Measurements from ENCODE around the gene KRTAP5-7.

The KRTAP5-7 gene

DNA sequence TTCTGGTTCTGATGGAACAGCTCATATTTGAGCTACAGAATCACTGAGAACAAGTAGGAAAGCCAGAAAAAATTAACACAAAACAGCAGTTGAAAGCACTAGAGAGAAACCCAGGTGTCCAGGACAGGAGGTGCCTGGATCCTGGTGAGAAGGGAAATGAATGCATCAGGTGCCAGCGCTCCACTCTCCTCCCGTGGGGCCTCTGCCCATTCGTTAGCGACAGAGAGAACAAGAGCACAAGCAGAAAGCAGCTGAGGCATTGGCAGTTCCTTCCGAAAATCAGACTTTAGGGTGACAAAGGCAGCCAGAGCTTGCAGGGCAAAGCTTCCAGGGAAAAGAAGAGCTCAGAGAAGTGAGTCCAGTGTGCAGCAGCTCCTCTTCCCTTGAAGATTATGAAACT lies 20.0 kb upstream of the KRTAP5-7 start:
- Histone ChIP-seq H3K9ac (no peak overlapping the region), H3K4me1 (peaks cover 32 to 52% (median 48%) of the 10 kb centered on the region in 10 experiments), H3K27me3 (no peaks in the 10 kb centered on the region), H3K4me3 (no peak overlapping the region), H3K27ac (no peak overlapping the region), H3K9me3 (replicated peaks in 1 of 11) (peaks cover 36 to 52% (median 40%) of the 10 kb centered on the region in 11 experiments), H3K36me3 (peaks cover 6 to 63% (median 20%) of the 10 kb centered on the region in 11 experiments; a peak in 17 of 22 replicates), H4K20me1 (peaks cover 0 to 12% (median 0%) of the 10 kb centered on the region in 11 experiments; a peak in 4 of 22 replicates), H3K4me2 (peak overlapping the region in 8 of 11 experiments; percentile 72 to 97 (median 88); a peak in 16 of 22 replicates)
- TF ChIP-seq Cebpa-rat (IDR thresholded peaks at IDR 0.05): no peak

DNA sequence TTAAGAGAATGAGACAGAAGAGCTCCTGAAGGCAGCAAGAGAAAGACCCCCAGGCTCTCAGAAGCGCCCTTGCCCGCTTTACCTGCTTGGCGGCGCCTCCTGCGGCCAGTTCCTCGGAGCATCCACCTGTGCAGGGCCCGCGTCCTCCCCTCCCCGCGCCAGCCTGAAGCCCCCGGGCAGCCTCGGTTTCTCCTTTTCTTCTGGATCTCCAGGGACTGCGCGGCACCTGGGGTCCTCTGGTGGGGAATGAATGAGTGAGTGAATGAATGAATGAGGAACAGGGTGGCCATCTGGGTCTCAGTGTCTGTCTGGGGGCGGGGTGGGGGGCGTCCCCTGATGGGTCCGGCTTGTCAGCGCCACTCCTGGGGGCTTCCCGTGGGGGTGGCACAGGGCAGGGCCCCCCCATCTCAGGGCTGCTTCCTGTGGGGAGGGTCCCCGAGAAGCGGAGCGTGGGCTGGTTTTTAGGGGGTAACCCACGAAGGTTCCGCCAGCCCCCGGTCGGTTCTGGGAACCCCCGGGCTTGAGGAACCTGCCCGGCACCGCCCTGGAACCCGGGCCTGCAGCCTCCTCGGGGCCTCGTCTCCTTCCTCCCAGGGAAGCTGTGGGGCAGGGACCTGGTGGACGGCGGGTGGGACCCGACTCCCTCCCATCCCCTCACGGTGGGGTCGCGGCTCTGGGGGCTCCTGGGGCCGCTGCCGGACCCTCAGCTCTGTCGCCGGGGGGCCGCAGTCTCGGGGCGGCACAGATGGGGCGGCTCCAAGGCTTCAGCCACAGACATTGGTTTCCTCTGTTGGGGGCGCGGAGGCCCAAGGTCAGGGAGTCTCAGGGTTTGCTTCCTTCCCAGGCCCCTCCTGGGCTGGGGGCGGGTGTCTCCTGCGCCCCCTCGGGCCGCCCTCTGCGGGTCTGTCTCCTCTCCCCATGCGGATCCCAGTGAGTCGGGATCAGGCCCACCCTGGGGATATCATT lies 8.3 kb upstream of the KRTAP5-7 start:
- peaks cover 0 to 16% (median 5%) of the 10 kb centered on the region in 10 experiments; a peak in 10 of 20 replicates for H3K4me1 ChIP-seq
- H3K4me2 ChIP-seq: peak overlapping the region in 4 of 11 experiments; percentile 11 to 44 (median 38); a peak in 4 of 22 replicates
- peaks cover 7 to 20% (median 10%) of the 10 kb centered on the region in 11 experiments; a peak in 16 of 22 replicates for H3K9me3 ChIP-seq (replicated peaks in 1 of 11)
- no peak overlapping the region for H3K9ac ChIP-seq
- peaks cover 0 to 13% (median 3%) of the 10 kb centered on the region in 11 experiments; a peak in 7 of 22 replicates for H3K36me3 ChIP-seq
- no peak overlapping the region for H3K4me3 ChIP-seq
- TF ChIP-seq Cebpa-rat (IDR thresholded peaks at IDR 0.05): no peak
- H4K20me1 ChIP-seq: no peaks in the 10 kb centered on the region
- no peak overlapping the region for H3K27ac ChIP-seq
- no peaks in the 10 kb centered on the region for H3K27me3 ChIP-seq

DNA sequence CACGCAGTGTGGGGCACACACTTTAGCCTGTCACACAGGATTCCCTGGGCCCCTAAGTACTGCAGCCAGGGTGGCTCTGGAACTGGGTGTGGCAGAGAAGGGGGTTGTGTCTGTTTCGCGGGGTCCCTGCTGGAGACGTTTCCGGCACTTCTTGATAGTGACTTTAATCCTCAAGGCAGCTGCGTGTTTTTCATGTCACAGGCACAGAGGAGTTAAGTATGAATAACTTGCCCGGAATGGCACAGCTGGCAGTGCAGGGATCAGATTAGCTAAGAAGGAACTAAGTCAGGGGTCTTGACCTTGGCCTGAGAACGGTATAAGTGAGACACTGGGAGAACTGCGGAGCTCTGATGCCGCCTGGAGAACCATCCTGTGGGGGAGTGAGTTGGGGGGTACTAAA lies 7.5 kb upstream of the KRTAP5-7 start:
- Histone ChIP-seq H3K27ac (no peak overlapping the region), H3K9me3 (replicated peaks in 1 of 11) (peaks cover 7 to 20% (median 10%) of the 10 kb centered on the region in 11 experiments; a peak in 16 of 22 replicates), H3K36me3 (peaks cover 0 to 13% (median 3%) of the 10 kb centered on the region in 11 experiments; a peak in 7 of 22 replicates), H3K27me3 (no peaks in the 10 kb centered on the region), H3K9ac (no peak overlapping the region), H3K4me3 (no peak overlapping the region), H4K20me1 (no peaks in the 10 kb centered on the region), H3K4me1 (peaks cover 0 to 16% (median 5%) of the 10 kb centered on the region in 10 experiments; a peak in 10 of 20 replicates), H3K4me2 (no peak overlapping the region)
- no peak for TF ChIP-seq Cebpa-rat (IDR thresholded peaks at IDR 0.05)

DNA sequence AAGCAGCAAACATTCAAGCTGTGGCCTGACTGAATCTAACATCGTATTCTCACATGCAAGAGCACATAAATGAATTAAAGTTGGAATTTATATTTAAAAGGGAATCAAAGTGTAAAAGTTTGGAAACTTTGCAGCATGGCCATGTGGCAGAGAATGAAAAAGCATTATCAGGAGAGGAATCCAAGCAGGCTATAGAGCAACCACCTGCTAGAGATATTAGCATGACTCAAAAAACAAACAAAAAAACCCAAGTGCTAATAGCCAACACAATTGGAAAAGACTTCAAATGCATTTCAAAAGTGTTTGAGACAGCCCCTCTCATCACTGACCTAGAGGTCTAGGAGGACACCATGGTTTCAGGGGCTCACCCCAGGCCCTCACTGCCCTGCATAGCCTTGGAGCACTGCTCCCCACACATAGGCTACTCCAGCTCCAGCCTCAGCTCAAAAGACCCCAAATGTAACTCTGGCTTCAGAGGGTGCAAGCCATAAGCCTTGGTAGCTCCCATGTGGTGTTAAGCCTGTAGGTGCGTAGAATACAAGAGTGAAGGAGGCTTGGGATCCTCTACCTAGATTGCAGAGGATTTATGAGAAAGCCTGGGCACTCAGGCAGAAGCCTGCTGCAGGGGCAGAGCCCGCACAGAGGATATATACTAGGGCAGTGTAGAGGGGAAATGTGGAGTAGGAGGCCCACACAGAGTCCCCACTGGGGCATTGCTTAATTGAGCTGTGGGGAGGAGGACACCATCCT lies 1.7 kb upstream of the KRTAP5-7 start:
- Histone ChIP-seq H4K20me1 (no peaks in the 10 kb centered on the region), H3K36me3 (peaks cover 0 to 13% (median 3%) of the 10 kb centered on the region in 11 experiments; a peak in 7 of 22 replicates), H3K4me1 (peaks cover 0 to 39% (median 18%) of the 10 kb centered on the region in 10 experiments; a peak in 16 of 20 replicates), H3K9me3 (replicated peaks in 1 of 11) (peaks cover 7 to 20% (median 10%) of the 10 kb centered on the region in 11 experiments; a peak in 16 of 22 replicates), H3K27ac (no peak overlapping the region), H3K4me3 (no peak overlapping the region), H3K27me3 (no peaks in the 10 kb centered on the region), H3K4me2 (no peak overlapping the region), H3K9ac (no peak overlapping the region)
- no peak for TF ChIP-seq Cebpa-rat (IDR thresholded peaks at IDR 0.05)

DNA sequence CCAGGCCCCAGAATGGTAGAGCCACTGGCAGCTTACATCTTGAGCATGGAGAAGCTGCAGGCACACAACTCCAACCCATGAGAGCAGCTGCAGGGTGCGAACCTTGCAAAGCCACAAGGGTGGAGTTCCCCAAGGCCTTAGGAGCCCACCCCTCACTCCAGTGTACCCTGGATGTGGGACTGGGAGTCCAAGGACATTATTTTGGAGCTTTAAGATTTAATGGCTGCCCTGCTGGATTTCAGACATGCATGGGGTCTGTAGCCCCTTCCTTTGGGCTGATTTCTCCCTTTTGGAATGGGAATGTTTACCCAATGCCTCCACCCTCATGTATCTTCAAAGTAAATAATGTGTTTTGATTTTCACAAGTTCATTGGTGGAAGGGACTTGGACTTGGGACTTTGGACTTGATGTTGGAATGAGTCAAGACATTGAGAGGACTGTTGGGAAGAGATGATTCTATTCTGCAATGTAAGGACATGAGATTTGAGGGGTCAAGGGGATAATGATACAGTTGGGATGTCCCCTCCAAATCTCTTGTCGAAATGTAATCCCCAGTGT lies 1.1 kb upstream of the KRTAP5-7 start:
- H3K9ac ChIP-seq: no peak overlapping the region
- peaks cover 7 to 16% (median 10%) of the 10 kb centered on the region in 11 experiments; a peak in 16 of 22 replicates for H3K9me3 ChIP-seq (replicated peaks in 1 of 11)
- H3K4me1 ChIP-seq: peaks cover 0 to 43% (median 25%) of the 10 kb centered on the region in 10 experiments; a peak in 17 of 20 replicates
- H3K27me3 ChIP-seq: no peaks in the 10 kb centered on the region
- H3K36me3 ChIP-seq: peaks cover 0 to 10% (median 3%) of the 10 kb centered on the region in 11 experiments; a peak in 7 of 22 replicates
- no peak overlapping the region for H3K4me3 ChIP-seq
- no peaks in the 10 kb centered on the region for H4K20me1 ChIP-seq
- no peak overlapping the region for H3K4me2 ChIP-seq
- no peak for TF ChIP-seq Cebpa-rat (IDR thresholded peaks at IDR 0.05)
- H3K27ac ChIP-seq: no peak overlapping the region

DNA sequence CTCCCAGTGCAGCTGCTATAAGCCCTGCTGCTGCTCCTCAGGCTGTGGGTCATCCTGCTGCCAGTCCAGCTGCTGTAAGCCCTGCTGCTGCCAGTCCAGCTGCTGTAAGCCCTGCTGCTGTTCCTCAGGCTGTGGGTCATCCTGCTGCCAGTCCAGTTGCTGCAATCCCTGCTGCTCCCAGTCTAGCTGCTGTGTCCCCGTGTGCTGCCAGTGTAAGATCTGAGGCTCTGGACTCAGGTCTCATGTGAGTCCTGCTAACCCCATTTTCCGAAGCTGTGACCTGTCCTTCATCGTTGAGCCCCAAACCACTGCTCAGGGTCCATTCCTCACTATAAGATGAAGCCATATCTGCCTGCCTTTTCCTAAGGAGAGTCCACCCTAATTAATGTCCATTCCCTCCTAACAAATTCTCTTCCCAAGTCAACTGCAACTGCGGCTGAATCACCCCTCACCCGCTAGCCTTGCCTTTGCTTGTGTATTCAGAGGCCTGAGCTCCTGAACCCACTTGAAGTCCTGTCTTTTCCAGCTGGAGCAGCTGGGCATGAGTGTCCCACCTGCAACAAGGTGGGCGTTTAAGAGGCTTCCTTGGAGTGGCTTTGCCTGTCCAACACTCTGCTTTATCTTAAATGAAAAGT lies 626 bp downstream of the KRTAP5-7 start:
- H3K9me3 ChIP-seq (replicated peaks in 1 of 11): peaks cover 0 to 4% (median 0%) of the 10 kb centered on the region in 11 experiments; a peak in 3 of 22 replicates
- no peak for TF ChIP-seq Cebpa-rat (IDR thresholded peaks at IDR 0.05)
- no peak overlapping the region for H3K27ac ChIP-seq
- H3K27me3 ChIP-seq: no peaks in the 10 kb centered on the region
- H3K4me3 ChIP-seq: no peak overlapping the region
- peak overlapping the region in 8 of 11 experiments; percentile 32 to 57 (median 36); a peak in 13 of 22 replicates for H3K4me2 ChIP-seq
- no peaks in the 10 kb centered on the region; a peak in 1 of 22 replicates for H4K20me1 ChIP-seq
- H3K9ac ChIP-seq: no peak overlapping the region
- H3K4me1 ChIP-seq: peaks cover 0 to 51% (median 30%) of the 10 kb centered on the region in 10 experiments; a peak in 17 of 20 replicates
- no peaks in the 10 kb centered on the region for H3K36me3 ChIP-seq

DNA sequence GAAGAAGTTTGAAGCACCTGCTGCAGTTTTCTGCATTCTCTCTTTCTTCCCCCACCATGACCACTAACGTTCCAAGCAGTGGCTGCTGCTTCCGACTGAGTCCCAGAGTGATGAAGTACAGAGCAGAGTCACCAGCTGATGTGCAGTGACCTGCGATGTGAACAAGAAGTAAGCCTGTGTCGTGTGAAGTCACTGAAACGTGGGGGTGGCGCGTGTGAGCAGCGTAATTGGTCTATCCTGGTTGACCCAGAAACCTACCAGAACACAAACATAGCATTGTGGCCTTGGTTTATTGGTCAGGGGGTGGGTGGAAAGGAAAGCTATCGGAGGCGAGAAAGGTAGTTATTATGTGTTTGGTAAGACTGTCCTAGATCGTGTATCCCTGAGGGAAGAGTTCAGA lies 3.5 kb downstream of the KRTAP5-7 start:
- H4K20me1 ChIP-seq: no peaks in the 10 kb centered on the region; a peak in 1 of 22 replicates

More for the DNA sequence above, 3.5 kb downstream of the KRTAP5-7 start:
- Histone ChIP-seq H3K9ac (peak overlapping the region in 1 of 11 experiments; percentile 39; a peak in 1 of 22 replicates), H3K36me3 (no peaks in the 10 kb centered on the region), H3K4me1 (peaks cover 0 to 51% (median 30%) of the 10 kb centered on the region in 10 experiments; a peak in 17 of 20 replicates), H3K27ac (peak overlapping the region in 1 of 11 experiments; percentile 40; a peak in 1 of 22 replicates), H3K4me2 (peak overlapping the region; percentile 19 to 63 (median 34); a peak in 21 of 22 replicates), H3K27me3 (no peaks in the 10 kb centered on the region), H3K9me3 (replicated peaks in 1 of 11) (no peaks in the 10 kb centered on the region), H3K4me3 (no peak overlapping the region)
- TF ChIP-seq Cebpa-rat (IDR thresholded peaks at IDR 0.05): no peak
